Measurements from ENCODE around the gene ARL14EPL.

ARL14EPL gene

DNA sequence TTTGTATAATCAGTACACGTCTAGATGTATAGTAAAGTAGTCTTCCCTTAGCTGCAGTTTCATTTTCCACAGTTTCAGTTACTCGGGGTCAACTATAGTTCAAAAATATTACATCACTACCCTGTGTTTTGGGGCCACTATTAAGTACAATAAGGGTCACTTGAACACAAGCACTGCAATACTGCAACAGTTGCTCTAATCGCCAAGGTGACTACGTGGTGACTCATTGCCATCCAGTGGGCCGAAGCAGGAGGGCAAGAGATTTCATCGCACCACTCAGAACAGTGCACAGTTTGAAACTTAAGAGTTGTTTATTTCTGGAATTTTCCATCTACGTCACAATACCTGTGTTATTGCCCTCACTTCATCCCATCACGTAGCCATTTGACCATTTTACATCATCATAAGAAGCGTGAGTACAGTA is at the start of gene ARL14EPL:
ARL14EPL (plus strand) TSS at position 379 of the 424 bp plus-strand sequence. CDS start 18,994 bp downstream, outside the sequence.
- no peak for DNase-seq (ENCODE audit: low read depth)

DNA sequence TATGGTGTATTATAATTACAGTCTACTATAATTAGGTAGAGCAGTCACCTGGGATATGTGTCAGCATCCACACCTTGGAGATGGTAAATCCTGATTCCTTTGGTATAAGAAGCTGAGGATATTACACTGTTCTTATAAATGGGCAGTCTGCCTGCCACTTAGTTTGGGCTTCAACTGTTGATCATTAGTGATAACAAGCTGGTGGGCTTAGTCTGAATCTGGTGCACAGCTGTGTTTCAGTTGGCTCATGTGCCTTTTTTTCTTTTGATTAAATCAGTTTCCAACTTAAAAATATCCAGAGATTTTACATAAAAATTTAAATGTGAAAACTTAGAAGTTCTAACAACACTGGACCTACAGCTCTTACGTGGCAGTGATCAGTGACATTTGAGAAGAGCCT is 48.8 kb upstream of the ARL14EPL start:
- DNase-seq (ENCODE audit: low read depth): no peak

DNA sequence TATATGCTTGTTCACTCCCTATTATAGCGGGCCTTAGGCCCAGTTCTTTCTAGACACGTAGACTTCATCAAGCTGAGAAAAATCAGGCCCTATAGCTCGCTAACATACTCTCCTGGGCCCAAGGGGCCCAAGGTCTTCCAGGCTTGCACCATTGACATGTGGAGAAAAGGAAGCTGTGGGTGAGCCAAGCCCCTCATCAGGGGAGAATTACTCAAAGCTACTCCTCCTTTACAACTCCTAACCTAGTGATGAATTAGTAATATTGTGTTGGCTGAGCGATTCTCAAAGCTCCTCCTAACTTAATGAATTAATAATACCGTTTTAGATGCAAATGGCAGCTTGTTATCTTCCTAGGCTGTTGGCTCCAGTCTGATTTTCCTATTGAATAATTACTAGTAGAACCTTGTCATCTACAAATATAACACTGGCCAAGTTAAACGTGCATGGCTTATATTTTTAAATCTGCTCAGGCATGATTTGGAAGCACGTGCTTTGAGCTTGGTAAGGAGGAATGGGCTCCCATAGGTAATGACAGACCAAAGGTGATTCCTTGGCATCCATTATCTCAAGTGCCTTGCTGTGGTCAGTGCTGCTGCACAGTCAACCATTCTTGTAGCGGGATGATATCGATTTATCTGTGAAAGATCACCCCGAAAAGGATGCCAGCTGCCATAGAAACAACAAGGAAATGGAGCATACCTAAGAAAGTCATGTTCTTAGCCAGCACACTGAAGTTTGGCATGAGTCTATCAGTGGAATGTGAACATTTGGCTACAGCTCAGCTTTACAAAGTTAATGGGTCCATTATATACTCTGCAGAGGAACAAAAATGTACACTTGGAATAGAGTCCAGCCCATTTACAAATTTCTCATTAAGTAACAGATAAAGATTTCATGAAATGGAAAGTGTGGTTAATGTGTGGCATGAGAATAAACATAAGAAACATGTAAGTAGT is 46.2 kb upstream of the ARL14EPL start:
- DNase-seq (ENCODE audit: low read depth): no peak

DNA sequence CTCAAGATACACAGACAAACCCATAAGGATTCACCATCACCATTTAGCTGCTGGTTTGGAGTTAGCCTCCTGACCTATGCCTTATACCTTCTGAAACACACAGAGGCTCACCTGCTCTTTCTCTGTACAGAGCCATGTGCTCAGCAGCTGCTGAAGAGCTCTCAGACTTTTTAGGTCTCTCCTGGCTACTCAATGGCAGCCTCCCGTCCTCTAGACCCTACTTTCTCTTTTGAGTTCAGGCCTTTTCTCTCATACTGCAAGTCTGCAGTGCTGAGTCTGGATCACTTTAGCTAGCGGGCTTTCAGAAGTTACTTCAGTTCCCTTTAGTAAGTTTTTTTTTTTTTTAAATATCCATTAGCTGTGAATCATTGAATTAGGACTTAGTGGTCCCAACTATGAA is 44.3 kb upstream of the ARL14EPL start:
- no peak for DNase-seq (ENCODE audit: low read depth)

DNA sequence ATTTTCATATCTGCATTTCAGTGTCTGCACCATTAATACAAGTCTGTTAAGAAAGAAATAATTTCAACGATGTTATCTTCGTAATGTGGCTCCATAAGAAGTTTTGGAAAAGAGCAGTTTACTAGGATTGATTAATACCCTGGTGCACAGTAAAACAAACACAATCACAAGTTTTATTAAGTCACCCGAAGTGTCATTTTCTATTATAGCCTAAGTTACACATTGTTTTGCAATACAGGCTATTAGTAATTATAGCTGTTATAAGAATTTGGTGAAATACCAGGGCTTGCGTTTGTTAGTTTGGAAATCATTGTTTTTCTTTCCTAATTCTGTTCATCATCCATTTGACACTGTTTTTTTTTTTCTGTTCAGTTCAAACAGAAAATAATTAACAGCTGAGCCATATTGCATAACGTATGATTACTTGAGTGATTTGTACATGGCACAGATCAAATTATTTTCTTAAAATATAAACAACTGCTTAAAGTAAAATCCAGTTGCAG is 39.4 kb upstream of the ARL14EPL start:
- DNase-seq (ENCODE audit: low read depth): no peak

DNA sequence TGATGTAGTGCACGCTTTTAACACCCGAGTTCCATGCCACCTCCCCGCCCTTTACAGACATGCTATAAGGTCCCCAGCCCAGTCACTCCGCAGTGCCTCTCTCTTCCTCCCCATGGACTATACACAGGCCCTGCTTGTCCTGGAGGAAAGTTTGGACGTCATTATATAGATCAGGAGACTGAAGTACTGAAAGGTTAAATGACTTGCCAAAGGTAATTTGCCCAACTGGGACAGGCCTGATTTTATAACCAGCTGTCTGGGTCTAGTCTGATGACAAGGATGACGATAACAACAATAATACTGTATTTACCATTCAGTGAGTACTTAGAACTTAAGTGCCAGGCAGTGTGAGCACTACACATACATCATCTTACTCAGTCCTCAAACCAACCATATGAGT is 36.9 kb upstream of the ARL14EPL start:
- no peak for DNase-seq (ENCODE audit: low read depth)

DNA sequence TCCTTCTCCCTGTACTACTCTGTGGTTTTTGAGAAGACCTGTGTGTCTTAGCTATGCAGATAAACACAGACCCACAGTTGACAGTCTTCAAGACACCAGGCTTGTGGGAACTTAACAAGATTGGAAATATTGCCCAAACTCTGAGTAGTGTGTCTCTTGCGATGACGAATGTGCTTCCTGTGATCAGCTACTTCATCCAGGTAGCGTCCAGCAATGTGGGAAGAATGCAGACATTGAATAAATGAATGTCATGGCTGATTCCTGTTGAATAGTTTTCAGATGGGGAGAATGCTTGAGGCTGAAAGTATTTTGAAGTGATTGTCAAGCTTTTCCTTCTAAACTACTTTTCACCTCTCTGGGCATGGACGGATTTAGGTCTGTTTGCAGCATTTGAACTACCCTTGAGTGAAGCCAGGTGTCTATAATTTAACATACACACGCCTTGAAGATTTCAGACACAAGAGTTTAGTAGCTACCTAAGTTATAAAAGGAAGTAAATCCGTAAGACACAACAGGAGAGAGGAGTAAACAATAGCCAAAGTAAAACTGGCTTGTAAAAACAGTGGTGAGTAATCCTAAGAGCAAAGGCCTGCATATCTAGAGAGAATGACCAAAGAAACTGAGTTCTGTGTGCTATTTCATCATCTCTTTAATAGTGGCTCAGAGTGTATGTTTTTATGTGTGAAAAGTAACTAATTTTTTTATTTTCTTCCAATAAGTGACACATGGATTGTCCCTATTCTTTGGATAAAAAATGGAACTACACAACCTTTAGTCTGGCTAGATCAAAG is 30.0 kb upstream of the ARL14EPL start:
- no peak for DNase-seq (ENCODE audit: low read depth)

DNA sequence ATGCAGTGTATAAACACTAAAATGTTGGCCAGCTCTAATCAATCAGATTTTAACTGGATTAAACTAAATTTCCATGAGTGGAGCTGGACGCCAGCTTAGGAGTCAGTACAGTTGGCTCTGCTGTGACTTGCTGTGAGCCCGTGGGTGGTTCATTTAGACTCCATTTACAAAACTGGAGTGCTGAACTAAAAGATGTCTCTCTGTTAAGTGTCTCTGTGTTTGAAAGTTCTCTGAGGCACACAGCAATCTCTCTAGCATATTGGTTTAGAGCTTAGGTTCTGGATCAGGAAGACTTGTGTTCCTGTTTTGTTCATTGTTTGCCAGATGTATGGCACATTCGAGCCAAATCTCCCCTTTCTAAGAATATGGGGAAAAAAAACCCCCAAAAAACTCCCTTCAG is 28.0 kb upstream of the ARL14EPL start:
- no peak for DNase-seq (ENCODE audit: low read depth)

DNA sequence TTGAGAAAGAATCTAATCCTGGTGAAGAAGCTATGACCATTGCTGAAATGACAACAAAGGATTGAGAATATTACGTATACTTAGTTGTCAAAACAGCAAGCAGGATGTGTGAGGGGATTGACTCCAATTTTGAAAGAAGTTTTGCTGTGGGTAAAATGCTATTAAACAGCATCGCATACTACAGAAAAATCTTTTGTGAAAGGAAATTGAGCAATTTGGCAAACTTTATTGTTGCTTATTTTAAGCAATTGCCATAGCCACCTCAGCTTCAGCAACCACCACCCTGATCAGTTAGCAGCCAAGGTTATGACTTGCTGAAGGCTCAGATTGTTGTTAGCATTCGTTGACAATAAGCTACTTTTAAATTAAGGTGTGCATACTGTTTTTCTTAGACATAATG is 22.5 kb upstream of the ARL14EPL start:
- DNase-seq (ENCODE audit: low read depth): no peak

DNA sequence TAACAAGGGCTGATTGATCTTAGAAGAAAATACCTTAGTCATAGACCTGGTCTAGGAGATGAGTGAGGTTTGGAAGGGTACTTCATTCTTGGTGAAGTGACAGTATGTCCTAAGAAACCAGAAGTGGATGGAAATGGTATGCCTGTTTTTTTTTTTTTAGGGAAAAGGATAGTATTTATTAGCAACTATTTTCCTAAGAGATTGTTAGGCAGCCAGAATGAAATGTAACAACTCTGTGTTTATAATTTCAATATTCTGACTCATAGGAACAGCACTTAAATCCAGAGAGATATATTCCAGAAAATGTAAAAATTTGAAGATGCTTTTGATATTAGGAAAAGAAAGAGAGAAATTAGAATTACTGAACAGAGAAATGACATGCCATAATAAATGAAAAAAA is 21.2 kb upstream of the ARL14EPL start:
- no peak for DNase-seq (ENCODE audit: low read depth)

DNA sequence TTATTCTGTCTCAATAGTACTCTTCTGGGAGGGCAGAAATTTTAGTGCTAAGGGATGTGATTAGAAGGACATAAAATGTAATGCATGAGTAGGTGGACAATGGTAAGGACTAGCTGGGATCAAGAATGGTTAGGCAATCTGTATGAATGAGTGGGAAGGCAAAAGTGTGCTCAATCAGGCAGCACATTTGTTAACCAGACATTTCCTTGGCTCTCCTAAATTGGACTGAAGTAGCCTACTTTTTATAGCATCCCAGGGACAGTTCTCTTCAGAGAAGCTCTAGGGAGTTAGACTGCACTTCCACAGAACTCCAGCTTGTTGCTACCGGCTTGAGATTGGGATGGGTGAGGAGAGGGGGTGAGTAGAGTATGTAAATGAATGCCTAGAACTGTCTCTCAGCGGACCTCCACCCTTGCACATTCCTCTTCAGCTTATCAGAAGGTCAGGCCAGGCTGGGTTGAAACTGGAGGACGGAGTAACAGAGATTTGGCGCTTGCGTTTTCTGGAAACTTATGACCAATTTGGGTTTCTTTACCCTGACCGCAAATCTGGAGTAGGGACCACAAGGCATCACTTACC is 19.0 kb upstream of the ARL14EPL start:
- no peak for DNase-seq (ENCODE audit: low read depth)

DNA sequence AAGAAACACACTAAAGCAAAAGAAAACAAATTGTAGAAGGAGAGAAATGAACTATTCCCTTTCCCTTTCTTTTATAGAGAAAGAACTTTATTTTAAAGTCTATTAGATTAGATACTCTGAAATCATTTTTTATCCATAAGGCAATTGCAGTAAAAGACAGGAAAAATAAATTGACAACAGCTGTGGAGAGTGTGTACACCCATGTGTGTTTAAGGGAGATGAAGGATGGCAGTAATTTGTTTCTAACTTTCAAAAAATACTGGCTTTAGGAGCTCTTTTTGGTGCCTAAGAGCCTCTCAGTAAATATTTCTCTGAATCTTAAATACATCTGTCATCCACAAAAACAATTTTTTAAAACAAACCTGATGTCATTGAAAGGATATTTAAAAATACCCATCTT is 18.3 kb upstream of the ARL14EPL start:
- DNase-seq (ENCODE audit: low read depth): no peak

DNA sequence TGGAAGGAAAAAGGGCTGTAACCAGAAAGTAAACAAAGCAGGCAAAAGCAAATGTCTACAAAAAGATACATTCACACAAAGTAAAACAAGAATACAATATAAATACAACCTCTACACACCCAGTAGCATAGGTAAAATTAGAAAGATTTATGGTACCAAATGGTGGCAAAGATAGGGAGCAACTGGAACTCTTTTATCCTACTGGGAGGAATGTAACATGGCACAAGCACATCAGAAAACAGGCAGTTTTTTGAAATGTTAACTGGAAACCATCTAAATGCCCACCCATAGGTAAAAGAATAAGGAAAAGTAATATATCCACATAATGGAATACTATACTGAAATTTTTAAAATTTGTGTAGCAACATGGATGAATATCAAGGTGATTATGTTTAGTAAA is 8.7 kb upstream of the ARL14EPL start:
- DNase-seq (ENCODE audit: low read depth): no peak

DNA sequence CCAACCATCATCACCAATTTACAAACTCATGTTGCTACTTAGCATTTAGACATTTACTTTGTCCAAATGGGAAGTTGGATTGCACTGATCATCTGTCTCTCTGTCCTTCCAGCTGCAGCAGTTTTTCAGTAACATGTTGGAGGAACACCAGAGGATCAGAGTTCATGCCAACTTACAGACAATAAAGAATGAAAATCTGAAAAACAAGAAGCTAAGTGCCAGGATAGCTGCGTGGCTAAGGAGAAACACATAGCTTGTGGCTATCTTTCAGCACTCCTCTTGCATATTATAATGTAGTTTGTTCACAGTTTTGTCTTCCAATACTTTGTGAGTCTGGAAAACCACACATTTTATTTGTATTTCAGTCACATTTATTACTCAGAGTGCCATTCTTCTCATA is 6.4 kb upstream of the ARL14EPL start:
- DNase-seq (ENCODE audit: low read depth): no peak

DNA sequence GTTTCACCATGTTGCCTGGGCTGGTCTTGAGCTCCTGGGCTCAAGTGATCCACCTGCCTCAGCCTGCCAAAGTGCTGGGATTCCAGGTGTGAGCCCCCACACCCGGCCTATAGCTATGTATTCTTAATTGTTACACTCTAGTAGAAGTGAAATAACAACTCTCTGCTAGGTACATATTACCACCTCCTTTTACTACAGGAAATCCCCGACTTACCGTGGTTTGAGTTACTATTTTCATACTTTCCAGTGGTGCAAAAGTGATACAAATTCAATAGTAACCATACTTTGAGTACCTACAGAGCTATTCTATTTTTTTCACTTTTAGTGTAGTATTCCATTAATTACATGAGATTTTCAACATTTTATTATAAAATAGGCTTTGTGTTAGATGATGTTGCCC is 719 bp downstream of the ARL14EPL start:
- DNase-seq (ENCODE audit: low read depth): no peak

DNA sequence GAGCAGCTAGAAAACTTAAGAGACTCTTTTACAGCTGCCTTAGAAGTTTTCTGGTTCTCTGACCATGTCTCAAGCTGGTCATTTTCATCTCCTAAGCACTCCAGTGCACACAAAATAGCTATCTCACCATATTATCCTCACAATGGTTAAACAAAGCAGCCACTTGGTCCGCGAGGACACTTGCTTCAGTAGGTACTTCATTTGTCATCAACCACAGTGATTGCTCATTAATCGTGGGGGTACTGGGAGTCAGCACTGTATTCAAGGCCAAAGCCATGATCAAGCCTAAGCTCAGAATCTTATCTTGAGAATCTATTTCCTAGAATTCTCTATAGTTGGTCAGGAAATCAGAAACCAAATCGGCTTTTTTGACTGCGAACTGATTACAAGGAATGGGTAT is 2.9 kb downstream of the ARL14EPL start:
- no peak for DNase-seq (ENCODE audit: low read depth)

DNA sequence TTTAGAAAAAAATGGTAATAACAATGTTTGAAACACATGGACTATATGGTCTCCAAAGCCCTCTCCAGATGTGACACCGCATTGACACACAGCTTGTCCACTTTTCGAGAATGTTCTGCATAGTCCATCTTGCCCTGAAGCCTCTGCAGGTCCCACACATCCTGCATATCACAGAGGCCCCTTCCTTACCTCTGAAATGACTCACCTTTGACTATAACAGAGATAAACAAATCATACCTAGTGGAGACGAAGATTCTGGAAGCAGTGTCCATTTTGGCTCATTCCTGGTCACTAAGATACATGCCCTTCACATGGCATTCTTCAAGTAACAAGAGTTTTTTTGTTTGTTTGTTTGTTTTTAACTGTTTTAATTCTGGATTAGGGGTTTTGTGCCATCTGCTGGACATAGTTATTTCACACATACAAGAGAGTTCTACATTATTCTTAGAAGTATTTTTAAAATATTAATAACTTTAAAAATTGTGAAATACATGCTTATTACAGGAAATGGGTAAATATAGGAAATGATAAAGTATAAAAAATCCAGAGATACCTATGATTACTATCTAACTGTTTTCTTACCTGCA is 5.1 kb downstream of the ARL14EPL start:
- DNase-seq (ENCODE audit: low read depth): no peak

DNA sequence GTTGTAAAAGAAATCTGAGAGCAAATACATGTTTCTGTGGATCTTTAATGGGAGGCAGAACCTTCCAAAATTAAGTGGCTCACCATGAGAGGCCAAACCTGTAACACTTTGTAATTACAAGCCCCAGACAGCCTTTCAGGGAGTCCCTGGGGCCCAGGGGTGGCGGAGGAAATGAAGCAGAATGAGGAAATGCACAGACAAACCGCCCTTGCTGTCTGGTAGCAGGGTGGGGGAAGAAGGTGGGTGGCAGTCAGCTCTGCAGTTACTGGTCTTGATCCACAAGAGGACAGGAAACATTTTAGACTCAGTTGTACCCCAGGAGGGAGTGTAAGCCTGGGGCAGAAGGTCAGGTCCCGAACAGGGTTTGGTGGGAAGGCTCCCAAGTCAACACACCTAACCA is 6.5 kb downstream of the ARL14EPL start:
- DNase-seq (ENCODE audit: low read depth): peak; percentile 4

DNA sequence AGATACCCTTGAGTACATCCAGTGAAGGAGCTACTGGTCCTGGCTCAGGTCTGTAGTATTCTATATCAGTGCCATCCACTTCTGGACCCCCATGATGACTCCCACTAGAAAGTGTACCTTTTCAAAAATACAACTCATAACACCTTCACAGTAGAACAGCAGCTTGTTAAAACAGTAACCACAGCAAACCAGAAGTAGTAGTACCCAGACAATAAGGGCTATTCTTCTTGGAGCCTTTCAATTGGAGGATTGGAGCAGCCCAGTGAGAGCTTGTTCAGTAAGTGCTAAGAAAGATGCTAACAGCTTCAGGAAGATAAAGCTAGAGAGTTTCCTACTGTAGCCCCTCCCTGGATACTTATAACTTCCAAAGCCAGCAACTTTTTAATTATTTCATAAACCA is 10.1 kb downstream of the ARL14EPL start:
- DNase-seq (ENCODE audit: low read depth): no peak

DNA sequence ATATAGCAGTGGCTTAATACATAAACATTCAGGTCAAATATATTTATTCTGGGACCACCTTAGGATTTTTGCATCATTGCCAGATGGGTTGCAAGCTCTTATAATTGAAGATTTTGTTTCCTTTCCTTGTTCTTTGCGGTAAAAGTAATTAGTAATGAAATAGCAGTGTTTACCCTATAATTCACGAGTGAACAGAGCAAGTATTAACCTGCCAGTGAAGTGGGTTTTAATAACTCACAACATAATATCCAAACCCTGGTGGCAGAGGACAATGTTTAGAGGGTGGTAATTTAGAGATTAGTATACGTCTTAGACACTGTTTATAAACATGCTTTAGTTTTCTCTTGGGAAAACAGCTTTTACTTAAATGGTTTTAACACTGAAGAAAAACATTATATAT is 11.8 kb downstream of the ARL14EPL start:
- no peak for DNase-seq (ENCODE audit: low read depth)

DNA sequence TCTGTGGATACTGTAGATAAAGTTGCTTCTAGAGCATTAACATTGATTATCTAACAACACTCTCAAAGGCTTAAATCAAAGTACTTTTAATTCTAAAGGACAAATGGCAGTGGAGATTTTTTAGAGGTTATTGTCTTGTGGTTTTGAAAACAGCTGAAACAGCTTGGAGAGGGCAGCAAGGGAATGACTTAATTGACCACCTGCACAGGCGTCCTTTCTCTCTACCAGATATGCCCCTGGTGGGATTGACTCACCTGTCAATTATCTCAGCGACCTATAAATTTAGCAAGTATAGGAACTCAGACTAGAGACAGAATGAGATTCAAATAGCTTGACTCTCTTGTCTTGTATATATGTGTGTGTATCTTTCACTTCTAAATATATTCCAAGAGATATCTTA is 13.5 kb downstream of the ARL14EPL start:
- no peak for DNase-seq (ENCODE audit: low read depth)

DNA sequence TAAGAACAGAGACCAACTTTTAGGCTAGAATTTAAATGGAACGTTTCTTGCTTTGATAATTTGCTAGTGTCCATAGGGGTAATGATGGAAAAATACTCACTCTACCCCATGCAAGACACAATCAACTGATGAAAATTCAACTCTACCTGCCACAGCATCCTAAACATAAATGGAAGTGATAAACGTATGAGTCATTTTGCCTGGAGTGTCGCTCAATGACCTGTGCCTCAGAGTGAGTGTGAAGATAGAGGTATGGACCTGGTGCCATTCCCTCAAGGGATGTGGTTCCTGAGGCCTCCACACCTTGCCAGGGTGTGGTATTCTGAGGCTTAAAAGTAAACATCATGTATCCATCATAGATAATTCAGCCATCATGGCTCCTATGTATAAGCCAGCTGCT is 14.0 kb downstream of the ARL14EPL start:
- no peak for DNase-seq (ENCODE audit: low read depth)

Data from stimulated activated CD8-positive, alpha-beta memory T cell treated with anti-CD3 and anti-CD28 coated beads, Interleukin-4, amount 100 ng/mL, for 24 hours (primary cell).